Testis (tissue), 3 donors: ENCODE data around the gene ASTN1. TPM values are rescaled to one million over a fixed set of nuclear protein-coding genes. Genes with fewer than 3 reads are reported as not detected.

ENCODE experiments used
- DNase-seq: peaks from one replicate; pipeline ENCODE4 v3.0.0-alpha.2; 2019
- H3K27ac ChIP-seq, 2 donors: fragments of 200-600 bp; sonication (generic); one replicate each; pipeline ENCODE4 v1.5.1; 2019
- H3K27me3 ChIP-seq: fragments of 200-600 bp; sonication (generic); one replicate; pipeline ENCODE4 v1.5.1; 2019
- H3K36me3 ChIP-seq: fragments of 200-600 bp; sonication (generic); one replicate; pipeline ENCODE4 v1.5.1; 2017; ENCODE audit warnings: low read depth; ENCODE audit errors: missing control alignments
- H3K4me1 ChIP-seq: fragments of 200-600 bp; sonication (generic); one replicate; pipeline ENCODE4 v1.5.1; 2019
- H3K4me3 ChIP-seq, 2 donors: fragments of 200-600 bp; sonication (generic); one replicate each; pipeline ENCODE4 v1.5.1; 2017 to 2019
- H3K9me3 ChIP-seq: fragments of 200-600 bp; sonication (generic); one replicate; pipeline ENCODE4 v1.5.1; 2017
- POLR2A ChIP-seq: fragments of 450-650 bp; IDR thresholded peaks from one replicate; pipeline ENCODE4 v1.6.1; 2017; ENCODE audit warnings: antibody characterized with exemption, mild to moderate bottlenecking, moderate library complexity
- WGBS, 2 donors: methylation state at CpG; one replicate each; pipeline ENCODE4 v1.1.5; 2018; 5-methylcytosine and 5-hydroxymethylcytosine counted together
- intact Hi-C: fragments of 100-400 bp; cut with DNase I; formaldehyde crosslinking; loops from one replicate; pipeline ENCODE4 v1.15.1; 2023; ENCODE audit warnings: low total_unique reads
- polyA plus RNA-seq: library from polyadenylated mRNA; stranded (reverse); fragments of 350-450 nt; fragmentation: Illumina TruSeq; extraction: RNeasy Lipid Tissue Mini Kit (QIAGEN cat#74804); gene quantifications from one replicate; pipeline ENCODE4 v1.2.3, GENCODE V29; 2014; ENCODE audit warnings: low read depth, low replicate concordance; ENCODE audit not compliant: insufficient read depth
- total RNA-seq, 2 donors: library from RNA; depleted of rRNA; stranded (reverse); fragments of >200 nt; gene quantifications; one replicate each; pipeline ENCODE4 v1.2.3, GENCODE V29; 2016
- TF ChIP-seq, protein P1 (sequence below), 3 experiments: fragments of 450-650 bp in 2 of 3; fragments of 200-600 bp in 1 of 3; sonication (generic) in 1 of 3; IDR thresholded peaks; one replicate each; pipeline ENCODE4 v1.5.1; 2016 to 2019; ENCODE audit warnings: antibody characterized with exemption in 3 of 3, mild to moderate bottlenecking in 2 of 3, moderate library complexity in 1 of 3

ASTN1 gene
- total and polyA plus RNA-seq, 3 donors from 2014 or later: 1.2 to 2.7 (median 2.1) TPM

DNA sequence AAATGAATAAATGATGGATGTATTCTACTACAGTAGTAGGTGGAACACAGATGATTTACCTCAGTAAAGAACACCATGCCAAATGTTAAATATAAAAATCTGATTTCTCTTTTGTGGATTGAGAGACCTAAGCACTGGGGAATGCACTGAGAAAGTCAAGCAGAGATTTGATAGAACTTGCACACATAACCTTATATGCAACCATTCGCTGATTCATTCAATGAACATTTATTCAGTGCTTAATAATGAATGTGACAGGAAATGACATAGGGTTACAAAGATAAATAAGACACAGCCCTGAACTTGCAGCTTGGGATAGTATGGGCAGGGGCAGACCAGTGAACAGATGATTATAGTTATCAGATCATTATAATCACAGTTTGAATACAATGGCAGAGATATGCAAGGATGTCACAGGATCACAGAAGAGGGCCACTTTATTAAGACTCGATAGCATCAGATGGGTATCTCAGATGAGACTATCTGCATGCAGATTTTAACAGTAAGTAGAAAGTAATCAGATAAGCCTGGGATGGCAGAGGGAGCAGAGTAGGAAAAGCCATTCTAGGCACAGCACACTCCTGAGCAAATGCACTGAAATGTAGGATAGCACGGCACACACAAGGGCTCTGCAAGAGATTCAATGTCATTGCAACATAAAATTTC lies 169.4 kb downstream of the ASTN1 start:
- DNase-seq: no peak
- Histone ChIP-seq H3K9me3 (no peaks in the 10 kb centered on the region), H3K4me3 (no peak overlapping the region), H3K36me3 (no peaks in the 10 kb centered on the region), H3K27ac (no peak overlapping the region), H3K4me1 (no peaks in the 10 kb centered on the region), H3K27me3 (no peaks in the 10 kb centered on the region)
- intact Hi-C loops: no loop called here
- TF ChIP-seq, protein P1, sequence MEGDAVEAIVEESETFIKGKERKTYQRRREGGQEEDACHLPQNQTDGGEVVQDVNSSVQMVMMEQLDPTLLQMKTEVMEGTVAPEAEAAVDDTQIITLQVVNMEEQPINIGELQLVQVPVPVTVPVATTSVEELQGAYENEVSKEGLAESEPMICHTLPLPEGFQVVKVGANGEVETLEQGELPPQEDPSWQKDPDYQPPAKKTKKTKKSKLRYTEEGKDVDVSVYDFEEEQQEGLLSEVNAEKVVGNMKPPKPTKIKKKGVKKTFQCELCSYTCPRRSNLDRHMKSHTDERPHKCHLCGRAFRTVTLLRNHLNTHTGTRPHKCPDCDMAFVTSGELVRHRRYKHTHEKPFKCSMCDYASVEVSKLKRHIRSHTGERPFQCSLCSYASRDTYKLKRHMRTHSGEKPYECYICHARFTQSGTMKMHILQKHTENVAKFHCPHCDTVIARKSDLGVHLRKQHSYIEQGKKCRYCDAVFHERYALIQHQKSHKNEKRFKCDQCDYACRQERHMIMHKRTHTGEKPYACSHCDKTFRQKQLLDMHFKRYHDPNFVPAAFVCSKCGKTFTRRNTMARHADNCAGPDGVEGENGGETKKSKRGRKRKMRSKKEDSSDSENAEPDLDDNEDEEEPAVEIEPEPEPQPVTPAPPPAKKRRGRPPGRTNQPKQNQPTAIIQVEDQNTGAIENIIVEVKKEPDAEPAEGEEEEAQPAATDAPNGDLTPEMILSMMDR (IDR thresholded peaks at IDR 0.05): no peak
- no peak for TF ChIP-seq POLR2A
- WGBS, 2 donors: 91 to 92% methylated on average over 3 of the region's 3 CpGs

DNA sequence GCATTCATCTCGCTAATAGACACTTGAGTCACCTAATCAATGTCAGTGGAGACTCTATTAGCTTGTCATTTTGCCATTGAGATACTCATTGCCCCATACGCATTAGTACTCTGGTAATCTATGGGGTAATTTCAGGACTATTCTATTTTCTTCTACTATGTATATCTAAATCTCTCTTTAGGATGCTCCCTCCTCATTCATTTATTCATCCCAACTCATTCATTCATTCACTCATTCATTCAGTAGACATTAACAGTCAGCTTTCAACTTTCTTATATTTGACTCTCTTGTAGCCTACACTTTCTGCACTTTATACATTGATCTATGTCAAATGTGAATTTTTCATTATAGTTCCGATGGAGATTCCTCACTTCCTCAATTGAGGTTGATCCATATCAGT lies 170.9 kb downstream of the ASTN1 start:
- intact Hi-C loops: no loop called here
- no peak for TF ChIP-seq POLR2A
- TF ChIP-seq, protein P1 (IDR thresholded peaks at IDR 0.05): no peak
- no peaks in the 10 kb centered on the region for H3K4me1 ChIP-seq
- DNase-seq: no peak
- WGBS, 2 donors: 90 to 94% methylated on average over 3 of the region's 3 CpGs
- H3K27me3 ChIP-seq: no peaks in the 10 kb centered on the region
- H3K4me3 ChIP-seq: no peak overlapping the region
- H3K27ac ChIP-seq: no peak overlapping the region
- H3K36me3 ChIP-seq: no peaks in the 10 kb centered on the region
- H3K9me3 ChIP-seq: no peaks in the 10 kb centered on the region

DNA sequence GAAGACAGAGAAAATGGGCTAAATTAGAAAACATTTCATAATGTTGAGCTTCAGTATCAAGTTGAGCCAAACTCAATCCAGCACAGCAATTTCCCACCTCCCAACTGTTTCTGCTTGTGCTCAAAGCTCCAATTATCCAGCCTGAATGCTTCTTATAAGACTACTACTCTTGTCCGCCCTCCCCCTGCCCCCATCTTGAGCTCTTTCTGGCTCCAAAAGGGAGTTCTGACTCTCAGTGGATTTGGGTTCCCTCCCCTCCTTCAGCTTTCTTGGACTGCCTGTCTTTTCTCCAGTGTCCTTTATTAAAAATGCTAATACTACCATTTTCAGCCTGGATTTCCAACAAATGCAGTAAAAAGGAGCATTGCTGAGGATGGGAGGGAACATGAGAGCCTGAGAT lies 174.8 kb downstream of the ASTN1 start:
- intact Hi-C loops: no loop called here
- 53 to 56% methylated on average over 1 of the region's 1 CpG for WGBS, 2 donors
- TF ChIP-seq POLR2A: no peak
- TF ChIP-seq, protein P1 (IDR thresholded peaks at IDR 0.05): no peak

DNA sequence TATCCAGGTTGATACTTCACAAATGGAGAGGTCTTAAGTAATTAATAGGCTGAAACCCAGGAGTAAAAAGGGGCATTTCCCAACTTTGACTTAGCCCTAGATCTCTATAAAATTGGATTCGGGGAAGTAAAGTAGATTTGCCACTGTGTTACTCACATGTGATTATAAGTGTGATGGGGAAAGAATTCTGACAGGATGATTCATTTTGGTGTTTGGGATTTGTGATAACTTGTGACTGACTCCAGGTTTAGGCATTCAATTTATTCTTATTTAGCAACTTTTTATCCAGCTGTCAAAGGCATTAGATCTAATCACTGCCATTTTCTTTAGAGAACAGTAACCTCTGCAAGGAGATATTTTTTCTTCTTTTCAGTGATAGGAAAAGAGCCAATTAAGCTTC lies 175.5 kb downstream of the ASTN1 start:
- Histone ChIP-seq H3K4me3 (no peak overlapping the region), H3K36me3 (no peaks in the 10 kb centered on the region), H3K4me1 (no peaks in the 10 kb centered on the region), H3K27me3 (no peaks in the 10 kb centered on the region), H3K9me3 (no peaks in the 10 kb centered on the region), H3K27ac (no peak overlapping the region)
- TF ChIP-seq, protein P1 (IDR thresholded peaks at IDR 0.05): no peak
- TF ChIP-seq POLR2A: no peak
- 62 to 69% methylated on average over 1 of the region's 1 CpG for WGBS, 2 donors
- DNase-seq: no peak
- intact Hi-C loops: no loop called here

More for the DNA sequence above, 174.8 kb downstream of the ASTN1 start:
- no peaks in the 10 kb centered on the region for H3K36me3 ChIP-seq
- no peak overlapping the region for H3K27ac ChIP-seq
- no peak overlapping the region for H3K4me3 ChIP-seq
- no peaks in the 10 kb centered on the region for H3K27me3 ChIP-seq
- H3K4me1 ChIP-seq: no peaks in the 10 kb centered on the region
- no peaks in the 10 kb centered on the region for H3K9me3 ChIP-seq
- DNase-seq: no peak

DNA sequence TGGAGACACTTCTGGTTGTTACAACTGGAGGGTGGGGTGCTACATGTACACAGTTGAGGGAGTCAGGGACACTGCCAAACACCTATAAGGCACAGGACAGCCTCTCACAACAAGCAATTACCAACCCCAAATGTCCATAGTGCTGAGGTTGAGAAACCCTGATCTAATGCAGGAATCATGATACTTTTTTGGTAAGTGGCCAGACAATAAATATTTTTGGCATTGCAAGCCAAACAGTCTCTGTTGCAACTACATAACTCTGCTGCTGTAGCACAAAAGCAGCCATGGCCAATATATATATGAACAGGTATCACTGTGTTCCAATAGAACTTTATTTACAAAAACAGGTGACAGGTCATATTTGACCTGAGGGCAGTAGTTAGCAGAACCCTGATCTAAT lies 177.5 kb downstream of the ASTN1 start:
- Histone ChIP-seq H3K4me1 (no peaks in the 10 kb centered on the region), H3K27ac (no peak overlapping the region), H3K4me3 (no peak overlapping the region), H3K9me3 (no peaks in the 10 kb centered on the region), H3K36me3 (no peaks in the 10 kb centered on the region), H3K27me3 (no peaks in the 10 kb centered on the region)
- TF ChIP-seq, protein P1 (IDR thresholded peaks at IDR 0.05): no peak
- TF ChIP-seq POLR2A: no peak
- DNase-seq: no peak
- intact Hi-C loops: no loop called here
